GM12891 (cell line): Measurements from ENCODE around the gene MRPL33.

Source experiments
- PAX5 ChIP-seq: IDR thresholded peaks from 2 replicates; pipeline ENCODE4 v1.6.1; 2011; ENCODE audit warnings: low read length, moderate library complexity, mild to moderate bottlenecking; ENCODE audit not compliant: insufficient read depth, severe bottlenecking
- POLR2AphosphoS5 ChIP-seq: IDR thresholded peaks from 2 replicates; pipeline ENCODE4 v1.6.1; 2011; ENCODE audit warnings: low read depth, low read length, control low read depth

DNA sequence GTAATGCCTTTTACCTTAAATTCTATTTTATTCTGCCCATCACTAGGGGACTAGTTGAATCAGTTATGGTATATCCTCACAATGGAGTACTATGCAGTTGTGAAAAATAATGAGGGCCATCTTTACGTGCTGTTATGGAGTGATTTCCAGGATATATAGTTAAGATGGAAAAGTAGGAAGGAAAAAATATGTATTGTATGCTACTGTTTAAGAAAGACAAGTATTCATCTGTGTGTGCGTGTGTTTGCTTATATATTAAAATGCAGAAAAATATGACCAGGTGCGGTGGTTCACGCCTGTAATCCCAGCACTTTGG lies 32.5 kb upstream of the MRPL33 start:
- TF ChIP-seq PAX5 (no peak), POLR2AphosphoS5 (no peak)
